GM18519 (cell line): ENCODE measurements around the gene TMEM130.
A peak's percentile ranks its signal among the peaks of the same experiment; 100 is the strongest.

ENCODE experiments used
- ATAC-seq: cut with Tn5 transposase; IDR thresholded peaks from one replicate; pipeline ENCODE4 v1.9.1; 2021; ENCODE audit warnings: mild to moderate bottlenecking, moderate library complexity; ENCODE audit not compliant: unreplicated experiment, low FRiP score

Gene TMEM130

GRCh38 chr7:98869597-98870120 lies at the start of gene TMEM130:
Gene TMEM130 (minus strand): TSS chr7:98870014. CDS start chr7:98869861, 153 bp downstream.
- no peak for ATAC-seq

GRCh38 chr7:98917331-98917730 lies 47.5 kb upstream of the TMEM130 start:
- no peak for ATAC-seq

GRCh38 chr7:98913612-98914011 lies 43.8 kb upstream of the TMEM130 start:
- no peak for ATAC-seq

GRCh38 chr7:98913026-98913425 lies 43.2 kb upstream of the TMEM130 start:
- no peak for ATAC-seq

GRCh38 chr7:98911916-98912315 lies 42.1 kb upstream of the TMEM130 start:
- ATAC-seq = no peak

- no peak for ATAC-seq
Measured at GRCh38 chr7:98910427-98910826, 40.6 kb upstream of the TMEM130 start.

- ATAC-seq = no peak
Measured at GRCh38 chr7:98909487-98909886, 39.7 kb upstream of the TMEM130 start.

GRCh38 chr7:98908585-98908984 lies 38.8 kb upstream of the TMEM130 start:
- no peak for ATAC-seq

GRCh38 chr7:98907570-98907969 lies 37.8 kb upstream of the TMEM130 start:
- no peak for ATAC-seq

- no peak for ATAC-seq
Measured at GRCh38 chr7:98903246-98903645, 33.4 kb upstream of the TMEM130 start.

GRCh38 chr7:98902523-98902922 lies 32.7 kb upstream of the TMEM130 start:
- no peak for ATAC-seq

- ATAC-seq = no peak
Measured at GRCh38 chr7:98900815-98901214, 31.0 kb upstream of the TMEM130 start.

GRCh38 chr7:98899816-98900215 lies 30.0 kb upstream of the TMEM130 start:
- no peak for ATAC-seq

- no peak for ATAC-seq
Measured at GRCh38 chr7:98892609-98893008, 22.8 kb upstream of the TMEM130 start.

GRCh38 chr7:98887038-98887437 lies 17.2 kb upstream of the TMEM130 start:
- ATAC-seq = no peak

- ATAC-seq = no peak
Measured at GRCh38 chr7:98884416-98884815, 14.6 kb upstream of the TMEM130 start.

- ATAC-seq = no peak
Measured at GRCh38 chr7:98881561-98882315, 11.9 kb upstream of the TMEM130 start.

GRCh38 chr7:98880485-98880884 lies 10.7 kb upstream of the TMEM130 start:
- no peak for ATAC-seq

GRCh38 chr7:98879979-98880315 lies 10.1 kb upstream of the TMEM130 start:
- no peak for ATAC-seq

GRCh38 chr7:98879198-98879978 lies 9.6 kb upstream of the TMEM130 start:
- peak; percentile 74 for ATAC-seq

GRCh38 chr7:98878365-98879197 lies 8.8 kb upstream of the TMEM130 start, which contains the start of gene TRRAP:
Gene TRRAP (plus strand): TSS chr7:98878532. CDS start chr7:98881151, 2,619 bp downstream.
- ATAC-seq = peak; percentile 36
